NCI-H82 treated with DMSO at 0.1 percent for 48 hours (cell line): ENCODE measurements around the gene TRIM37.
"Not testable (repeated sequence)": the region's sequence is repeated elsewhere in the genome, so short reads cannot be mapped to it uniquely, and the experiment has no call there.

Experiments
- DNase-seq: peaks from one replicate; lab custom pipeline; 2025; ENCODE audit not compliant: unreplicated experiment; lab: John Stamatoyannopoulos, UW

Gene TRIM37

DNA sequence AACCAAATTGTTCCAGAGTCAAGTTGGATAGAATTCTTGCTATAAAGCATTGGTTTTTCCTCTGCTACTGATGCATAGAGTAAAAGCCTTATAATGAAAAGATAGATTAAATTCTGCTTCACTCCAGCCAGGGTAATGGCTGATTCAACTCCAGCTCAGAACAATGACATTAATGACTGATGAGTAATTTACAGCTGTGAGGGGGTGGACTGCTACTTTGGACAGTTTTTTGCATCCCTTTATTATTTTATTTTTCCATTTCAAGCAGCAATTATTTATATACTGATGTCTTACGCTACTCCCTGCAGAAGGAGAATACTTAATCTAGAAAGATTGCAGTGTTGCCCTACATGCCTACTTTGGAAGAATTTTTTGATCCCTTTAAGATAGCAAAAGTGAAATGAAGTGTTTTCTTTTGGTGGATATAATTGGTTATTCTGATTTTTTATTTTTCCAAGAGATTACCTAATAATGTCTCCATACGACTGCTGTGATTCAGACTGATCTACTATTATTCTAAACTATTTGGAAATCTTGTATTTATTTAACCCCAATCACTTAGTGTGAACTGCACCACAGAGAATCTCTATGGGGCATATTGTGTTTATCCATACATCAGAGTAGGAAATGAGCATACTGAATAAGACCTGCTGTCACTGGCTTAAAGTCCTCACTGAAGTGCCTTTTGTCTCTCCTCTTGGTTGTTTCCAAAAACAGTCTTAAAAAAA lies 149.5 kb downstream of the TRIM37 start:
- no peak for DNase-seq

GRCh38 chr17:58954358-58954757 lies 152.3 kb downstream of the TRIM37 start:
- not testable (repeated sequence) for DNase-seq

DNA sequence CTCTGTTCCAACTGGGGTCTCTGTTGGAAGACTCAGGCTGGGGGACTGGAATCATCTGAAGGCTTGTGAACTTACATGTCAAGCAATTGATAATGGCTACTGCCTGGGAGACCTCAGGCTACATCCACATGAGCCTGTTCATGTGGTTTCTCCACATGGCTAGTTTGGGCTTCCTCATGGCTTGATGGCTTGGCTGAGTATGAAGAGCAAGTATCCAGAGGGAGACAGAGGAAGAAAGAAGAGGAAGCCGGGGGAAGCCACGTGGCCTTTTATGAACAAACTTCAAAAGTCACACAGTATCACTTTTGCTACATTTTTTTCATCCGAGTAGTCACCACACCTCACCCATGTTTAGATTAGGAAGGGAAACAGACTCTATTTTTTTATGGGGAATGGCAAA lies 158.9 kb downstream of the TRIM37 start:
- DNase-seq = no peak

GRCh38 chr17:58947411-58947810 lies 159.3 kb downstream of the TRIM37 start:
- DNase-seq = no peak

GRCh38 chr17:58944166-58944565 lies 162.5 kb downstream of the TRIM37 start:
- DNase-seq = no peak

DNA sequence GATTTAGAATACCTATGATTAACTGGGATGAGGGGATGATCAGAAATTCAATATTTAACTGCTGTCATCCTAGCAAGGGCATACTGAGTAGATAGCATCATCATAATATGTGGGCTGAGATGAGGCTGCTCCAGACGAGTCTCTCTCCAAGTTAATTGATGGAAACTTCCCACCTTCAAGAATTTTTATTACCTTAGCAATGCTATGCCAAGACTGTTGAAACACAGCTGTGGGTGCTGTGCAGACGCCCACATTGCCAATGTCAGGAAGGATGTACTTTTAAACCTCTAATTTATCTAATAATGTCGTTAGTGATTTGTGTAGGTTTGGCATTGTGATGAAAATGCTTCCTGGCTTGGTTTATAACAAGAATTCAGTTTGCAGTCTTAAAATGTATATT lies 170.4 kb downstream of the TRIM37 start:
- DNase-seq = no peak

GRCh38 chr17:58932956-58933355 lies 173.7 kb downstream of the TRIM37 start:
- no peak for DNase-seq
